GM23338 (cell line): ENCODE results near the gene COX6B2.

ENCODE experiments used
- CREB1 ChIP-seq: fragments of 250-450 bp; sonication (Bioruptor Pico); IDR thresholded peaks from 2 replicates; pipeline ENCODE4 v1.5.0; 2020; ENCODE audit warnings: low read depth, mild to moderate bottlenecking, moderate library complexity
- CTCF ChIP-seq, 2 experiments: fragments of 200-600 bp in 1 of 2; sonication (generic) in 1 of 2; conservative IDR thresholded peaks; 2 replicates each; pipeline versions ENCODE4 v1.5.1 to v1.6.1; 2016 to 2017; ENCODE audit warnings: antibody characterized with exemption in 2 of 2, low read depth in 2 of 2, mild to moderate bottlenecking in 2 of 2, moderate library complexity in 1 of 2
- EZH2 ChIP-seq: fragments of 200-600 bp; sonication (generic); IDR thresholded peaks from one replicate; pipeline ENCODE4 v1.8.0; 2017; ENCODE audit warnings: antibody characterized with exemption, mild to moderate bottlenecking, low read depth; ENCODE audit not compliant: unreplicated experiment
- EZH2phosphoT487 ChIP-seq: fragments of 200-600 bp; sonication (generic); IDR thresholded peaks from one replicate; pipeline ENCODE4 v1.8.1; 2018; ENCODE audit warnings: antibody characterized with exemption; ENCODE audit not compliant: unreplicated experiment
- JUNB ChIP-seq: IDR thresholded peaks from one replicate; pipeline ENCODE4 v1.6.1; 2016; ENCODE audit warnings: antibody characterized with exemption; ENCODE audit not compliant: unreplicated experiment
- REST ChIP-seq: IDR thresholded peaks from one replicate; pipeline ENCODE4 v1.6.1; 2018; ENCODE audit warnings: antibody characterized with exemption; ENCODE audit not compliant: unreplicated experiment

- TF ChIP-seq EZH2 (no peak), REST (no peak), JUNB (no peak), EZH2phosphoT487 (no peak), CTCF (conservative IDR thresholded peaks at IDR 0.05; ENCODE audit: low read depth in 2 of 2) (no peak), CREB1 (CRISPR knock-in tag) (no peak)
Observed at GRCh38 chr19:55384920-55385723, 30.6 kb upstream of the COX6B2 start.
